SU-DHL-6 (cell line): ENCODE results near the gene PPP2R5C.
"Not testable (repeated sequence)": the region's sequence is repeated elsewhere in the genome, so short reads cannot be mapped to it uniquely, and the experiment has no call there.

Experiments
- H2AFZ ChIP-seq: fragments of 200-600 bp; sonication (generic); 2 replicates; pipeline ENCODE4 v1.6.1; 2014; ENCODE audit warnings: low read depth, mild to moderate bottlenecking, moderate library complexity, mixed read lengths, antibody characterized with exemption, low read length; ENCODE audit not compliant: severe bottlenecking
- H3F3A ChIP-seq: fragments of 200-600 bp; shearing (Covaris generic); 2 replicates; pipeline ENCODE4 v1.6.0; 2016; ENCODE audit warnings: antibody characterized with exemption, mild to moderate bottlenecking; ENCODE audit not compliant: insufficient read depth
- H3K27ac ChIP-seq: fragments of 200-600 bp; sonication (generic); 2 replicates; pipeline ENCODE4 v1.5.1; 2016; ENCODE audit warnings: low read depth, mild to moderate bottlenecking, low read length, moderate library complexity, mixed read lengths
- H3K27me3 ChIP-seq: fragments of 200-600 bp; sonication (generic), shearing (Covaris generic); 2 replicates; pipeline ENCODE4 v1.6.0; 2014; ENCODE audit warnings: mild to moderate bottlenecking, low read length
- H3K36me3 ChIP-seq: fragments of 200-600 bp; sonication (generic); 2 replicates; pipeline ENCODE4 v1.6.1; 2014; ENCODE audit warnings: mild to moderate bottlenecking, low read length, mixed read lengths
- H3K4me2 ChIP-seq: fragments of 300-600, 200-600 bp; shearing (Covaris generic), sonication (generic); 2 replicates; pipeline ENCODE4 v1.6.0; 2014; ENCODE audit warnings: low read length, low read depth, mild to moderate bottlenecking; ENCODE audit not compliant: poor library complexity, severe bottlenecking
- H3K4me3 ChIP-seq: fragments of 200-600 bp; sonication (generic); 2 replicates; pipeline ENCODE4 v1.5.1; 2014; ENCODE audit warnings: antibody characterized with exemption, low read length, mild to moderate bottlenecking, mixed read lengths; ENCODE audit not compliant: insufficient read depth, poor library complexity, severe bottlenecking
- H3K79me2 ChIP-seq: fragments of 200-600 bp; sonication (generic); 2 replicates; pipeline ENCODE4 v1.6.1; 2014; ENCODE audit warnings: mild to moderate bottlenecking, low read length, moderate library complexity; ENCODE audit not compliant: insufficient read depth
- H3K9ac ChIP-seq: fragments of 200-600 bp; sonication (generic); 2 replicates; pipeline ENCODE4 v1.7.0; 2014; ENCODE audit warnings: mild to moderate bottlenecking, low read length
- H3K9me2 ChIP-seq: fragments of 200-600 bp; sonication (generic); replicated peaks from 2 replicates; pipeline ENCODE4 v1.6.1; 2014; ENCODE audit warnings: low read length; ENCODE audit not compliant: insufficient read depth
- H3K9me3 ChIP-seq: fragments of 200-600 bp; sonication (generic); 2 replicates; pipeline ENCODE4 v1.6.1; 2014; ENCODE audit warnings: low read length, mixed read lengths; ENCODE audit not compliant: insufficient read depth
- H4K20me1 ChIP-seq: fragments of 200-600 bp; sonication (generic); 2 replicates; pipeline ENCODE4 v1.6.1; 2014; ENCODE audit warnings: low read depth, mild to moderate bottlenecking, antibody characterized with exemption, low read length, moderate library complexity, mixed read lengths
- EZH2phosphoT487 ChIP-seq: fragments of 200-600 bp; sonication (generic), shearing (Covaris generic); conservative IDR thresholded peaks from 2 replicates; pipeline ENCODE4 v1.6.1; 2018; ENCODE audit warnings: mild to moderate bottlenecking, antibody characterized with exemption, low read length, moderate library complexity, mixed read lengths
- TF ChIP-seq, protein P1 (sequence below): fragments of 200-600 bp; sonication (generic); IDR thresholded peaks from one replicate; pipeline ENCODE4 v1.5.1; 2017; ENCODE audit warnings: antibody characterized with exemption, mild to moderate bottlenecking, low read length, moderate library complexity; ENCODE audit not compliant: insufficient read depth, poor library complexity, severe bottlenecking

Gene PPP2R5C

DNA sequence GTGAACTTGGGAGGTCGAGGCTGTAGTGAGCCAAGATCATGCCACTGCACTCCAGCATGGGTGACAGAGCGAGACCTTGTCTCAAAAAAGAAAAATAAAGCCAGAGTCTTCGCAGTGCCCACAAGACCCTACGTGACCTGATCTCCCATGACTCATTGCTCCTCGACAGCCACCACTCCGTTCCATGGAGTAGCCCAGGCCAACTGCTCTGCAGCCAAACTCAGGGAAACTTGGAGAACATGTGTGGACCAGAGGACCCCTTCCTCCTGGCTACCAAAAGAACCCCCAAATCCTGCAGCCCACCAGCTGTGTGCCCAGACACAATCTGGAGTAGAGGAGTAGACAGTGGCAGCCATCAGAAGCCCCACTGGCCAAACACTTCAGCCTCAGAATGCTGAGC lies 32.1 kb upstream of the PPP2R5C start:
- Histone ChIP-seq H3K4me3 (no peak overlapping the region), H3K9me3 (no peaks in the 10 kb centered on the region), H3K27me3 (no peaks in the 10 kb centered on the region), H2AFZ (no peak overlapping the region), H3K4me2 (no peak overlapping the region), H3K9me2 (no peaks in the 10 kb centered on the region), H3F3A (peaks cover 2% of the 10 kb centered on the region; the same call in 1 of the 2 replicates), H3K36me3 (no peaks in the 10 kb centered on the region), H3K27ac (no peak overlapping the region), H3K9ac (no peak overlapping the region), H4K20me1 (no peaks in the 10 kb centered on the region), H3K79me2 (no peaks in the 10 kb centered on the region)
- TF ChIP-seq, protein P1, sequence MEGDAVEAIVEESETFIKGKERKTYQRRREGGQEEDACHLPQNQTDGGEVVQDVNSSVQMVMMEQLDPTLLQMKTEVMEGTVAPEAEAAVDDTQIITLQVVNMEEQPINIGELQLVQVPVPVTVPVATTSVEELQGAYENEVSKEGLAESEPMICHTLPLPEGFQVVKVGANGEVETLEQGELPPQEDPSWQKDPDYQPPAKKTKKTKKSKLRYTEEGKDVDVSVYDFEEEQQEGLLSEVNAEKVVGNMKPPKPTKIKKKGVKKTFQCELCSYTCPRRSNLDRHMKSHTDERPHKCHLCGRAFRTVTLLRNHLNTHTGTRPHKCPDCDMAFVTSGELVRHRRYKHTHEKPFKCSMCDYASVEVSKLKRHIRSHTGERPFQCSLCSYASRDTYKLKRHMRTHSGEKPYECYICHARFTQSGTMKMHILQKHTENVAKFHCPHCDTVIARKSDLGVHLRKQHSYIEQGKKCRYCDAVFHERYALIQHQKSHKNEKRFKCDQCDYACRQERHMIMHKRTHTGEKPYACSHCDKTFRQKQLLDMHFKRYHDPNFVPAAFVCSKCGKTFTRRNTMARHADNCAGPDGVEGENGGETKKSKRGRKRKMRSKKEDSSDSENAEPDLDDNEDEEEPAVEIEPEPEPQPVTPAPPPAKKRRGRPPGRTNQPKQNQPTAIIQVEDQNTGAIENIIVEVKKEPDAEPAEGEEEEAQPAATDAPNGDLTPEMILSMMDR, result no peak
- no peak for TF ChIP-seq EZH2phosphoT487

DNA sequence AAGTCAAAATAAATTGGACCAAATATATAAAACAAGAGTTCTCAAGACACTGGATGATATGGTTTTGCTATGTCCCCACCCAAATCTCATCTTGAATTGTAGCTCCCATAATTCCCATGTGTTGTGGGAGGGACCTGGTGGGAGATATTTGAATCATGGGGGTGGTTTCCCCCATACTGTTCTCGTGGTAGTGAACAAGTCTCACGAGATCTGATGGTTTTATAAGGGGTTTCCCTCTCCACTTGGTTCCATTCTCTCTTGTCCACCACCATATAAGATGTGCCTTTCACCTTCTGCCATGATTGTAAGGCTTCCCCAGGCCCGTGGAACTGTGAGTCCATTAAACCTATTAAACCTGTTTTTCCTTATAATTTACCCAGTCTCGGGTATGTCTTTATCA lies 31.4 kb upstream of the PPP2R5C start:
- not testable (repeated sequence) for H3K4me3 ChIP-seq, H2AFZ ChIP-seq, H3K4me2 ChIP-seq, H3K27me3 ChIP-seq, H3K9ac ChIP-seq, H3K27ac ChIP-seq, H3K79me2 ChIP-seq, H4K20me1 ChIP-seq, H3K36me3 ChIP-seq, H3K9me3 ChIP-seq, H3F3A ChIP-seq, H3K9me2 ChIP-seq

DNA sequence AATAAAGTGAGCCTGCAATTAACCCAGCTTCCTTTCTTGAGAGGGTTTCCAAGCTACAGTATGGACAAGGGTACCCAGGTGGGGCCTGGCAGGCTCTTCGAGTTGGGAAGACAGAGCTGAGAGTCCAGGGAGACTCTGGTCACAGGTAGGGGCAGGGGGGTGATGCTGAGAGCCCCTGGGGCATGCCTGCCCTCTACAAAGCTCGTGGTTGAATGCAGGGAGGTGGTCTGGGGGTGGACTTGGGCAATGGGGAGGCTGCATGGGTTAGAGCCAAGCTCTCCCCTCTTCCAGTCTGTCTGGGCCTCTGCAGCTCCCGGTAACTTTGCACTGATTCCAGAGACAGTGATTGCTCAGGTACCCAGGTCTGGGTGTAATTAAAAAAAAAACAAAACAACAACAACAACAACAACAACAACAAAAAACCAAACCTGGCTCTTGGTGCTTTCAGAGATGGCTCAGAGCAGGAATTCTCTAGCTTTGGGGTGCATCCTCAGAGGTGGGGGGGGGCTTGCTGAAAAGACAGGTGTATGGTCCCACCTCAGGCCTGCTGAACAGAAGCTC lies 30.8 kb upstream of the PPP2R5C start:
- Histone ChIP-seq H3K4me2 (no peak overlapping the region), H3K79me2 (no peaks in the 10 kb centered on the region), H3F3A (no peaks in the 10 kb centered on the region), H3K27ac (no peak overlapping the region), H3K9ac (no peak overlapping the region), H3K9me2 (no peaks in the 10 kb centered on the region), H3K9me3 (no peaks in the 10 kb centered on the region), H2AFZ (no peak overlapping the region), H3K27me3 (no peaks in the 10 kb centered on the region), H3K36me3 (no peaks in the 10 kb centered on the region), H3K4me3 (no peak overlapping the region), H4K20me1 (no peaks in the 10 kb centered on the region)
- TF ChIP-seq EZH2phosphoT487, result no peak
- TF ChIP-seq, protein P1, result no peak

DNA sequence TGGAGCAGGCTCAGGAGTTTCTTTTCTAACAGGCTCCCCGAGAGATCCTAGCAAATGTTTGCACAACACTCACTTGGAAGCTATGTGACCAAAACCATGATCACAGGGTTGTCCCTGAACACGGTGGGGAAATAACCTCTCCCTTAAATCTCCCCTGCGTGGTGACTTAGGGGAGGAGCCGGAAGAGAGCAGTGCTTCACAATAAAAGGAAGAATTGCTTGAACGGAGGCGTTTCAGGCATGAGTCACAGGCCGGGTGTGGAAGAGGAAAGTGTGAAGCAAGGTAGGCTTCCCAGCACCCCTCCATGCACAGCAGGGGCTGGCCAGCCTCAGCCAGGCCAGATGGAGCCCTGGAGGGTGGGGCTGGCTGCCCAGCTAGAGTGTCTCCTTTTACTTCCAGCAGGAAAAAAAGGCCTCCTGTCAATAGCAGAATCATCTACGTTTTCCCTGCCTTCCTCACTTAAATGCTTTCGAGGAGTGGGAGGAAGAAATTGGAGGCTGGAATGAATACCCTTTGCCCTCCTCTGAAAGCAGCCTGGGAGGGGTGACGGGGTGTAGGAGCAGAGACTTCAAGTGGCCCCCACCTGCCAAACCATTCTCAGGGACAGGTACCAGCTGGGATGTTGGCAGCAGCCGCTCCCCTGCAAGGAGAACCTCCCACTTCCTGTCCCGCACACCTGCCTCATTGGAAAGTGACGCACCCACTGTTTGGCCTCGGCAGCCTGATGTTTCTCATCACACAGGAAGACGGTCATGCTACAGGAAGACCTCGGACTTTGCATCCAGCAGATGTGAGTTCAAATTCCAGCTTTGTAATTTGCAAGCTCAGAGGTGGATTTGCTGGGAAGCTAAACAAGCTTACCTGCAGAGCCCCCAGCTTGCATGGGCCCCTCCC lies 30.1 kb upstream of the PPP2R5C start:
- no peaks in the 10 kb centered on the region for H3K36me3 ChIP-seq
- H3K79me2 ChIP-seq, result no peaks in the 10 kb centered on the region
- no peaks in the 10 kb centered on the region for H3F3A ChIP-seq
- H2AFZ ChIP-seq, result no peak overlapping the region
- H3K4me2 ChIP-seq, result no peak overlapping the region
- H3K9ac ChIP-seq, result no peak overlapping the region
- H3K9me2 ChIP-seq, result no peaks in the 10 kb centered on the region
- no peak overlapping the region for H3K4me3 ChIP-seq
- no peaks in the 10 kb centered on the region for H3K9me3 ChIP-seq
- H4K20me1 ChIP-seq, result no peaks in the 10 kb centered on the region
- H3K27ac ChIP-seq, result no peak overlapping the region
- TF ChIP-seq, protein P1, result no peak
- no peak for TF ChIP-seq EZH2phosphoT487
- no peaks in the 10 kb centered on the region for H3K27me3 ChIP-seq
